Measurements from ENCODE around the gene NPEPPS.

Gene NPEPPS

GRCh38 chr17:47603830-47604597 lies 73.1 kb downstream of the NPEPPS start (continued):
- TF ChIP-seq ZNF560 (tag by site-specific recombination; IDR thresholded peaks at IDR 0.05; ENCODE audit: borderline replicate concordance) (no peak), ZNF776 (tag by site-specific recombination; IDR thresholded peaks at IDR 0.05; ENCODE audit: borderline replicate concordance) (no peak), ZEB2 (tag by site-specific recombination; IDR thresholded peaks at IDR 0.05) (peak; percentile 55; the same call in 1 of the 2 replicates)

DNA sequence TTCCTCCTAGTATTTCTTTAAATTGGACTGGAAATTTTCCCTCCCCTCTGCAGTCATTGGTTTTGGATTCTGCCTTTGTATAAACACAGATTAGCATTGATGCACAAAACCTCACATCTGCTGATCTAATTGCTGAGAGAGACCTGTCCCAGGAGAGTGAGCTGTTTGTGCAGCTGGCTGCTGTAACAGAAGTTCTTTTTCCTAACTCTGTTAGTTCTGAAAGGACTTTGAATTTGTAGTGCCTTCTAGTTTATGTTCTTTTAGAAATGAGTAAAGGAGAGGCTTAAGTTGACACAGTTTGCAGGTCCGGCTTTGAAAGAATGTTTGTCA lies 73.7 kb downstream of the NPEPPS start:
- POLR2A ChIA-PET = no interaction called here
- H3K4me1 ChIP-seq (ENCODE audit: control insufficient read depth, insufficient read depth, low read length) = peaks cover 12% of the 10 kb centered on the region
- CTCF ChIA-PET = interaction anchor here (0.9 to 4.6 kb wide), 3 partner anchors 11 to 103 kb away, joined by 3 to 41 read pairs (median 6); no protein-coding TSS in a partner anchor
- no peaks in the 10 kb centered on the region for H3K9me3 ChIP-seq (ENCODE audit: control insufficient read depth, insufficient read depth, low read depth, low read length)
- H3K36me3 ChIP-seq (ENCODE audit: control insufficient read depth in 2 of 2, insufficient read depth in 1 of 2, low read length in 2 of 2) = peaks cover 76 to 84% of the 10 kb centered on the region in 2 experiments
- no peak overlapping the region for H3K4me3 ChIP-seq (ENCODE audit: low read depth, low read length)
- no peak overlapping the region for H3K27ac ChIP-seq (ENCODE audit: extremely low read depth, low read depth, low read length)
- TF ChIP-seq MYNN (tag by site-specific recombination; IDR thresholded peaks at IDR 0.05; ENCODE audit: borderline replicate concordance) = 0 out of 2 replicates have a peak, but pooled peaks have one; percentile 63
- TF ChIP-seq KLF10 (tag by site-specific recombination; IDR thresholded peaks at IDR 0.05) = 0 out of 2 replicates have a peak, but pooled peaks have one; percentile 47
- no peak; the same call in 1 of the 2 replicates for TF ChIP-seq MZF1 (tag by site-specific recombination; IDR thresholded peaks at IDR 0.05; ENCODE audit: borderline replicate concordance)
- TF ChIP-seq ZNF174 (tag by site-specific recombination; IDR thresholded peaks at IDR 0.05) = no peak
- peak; percentile 97 for TF ChIP-seq OSR2 (tag by site-specific recombination; IDR thresholded peaks at IDR 0.05)
- peak; percentile 30; the same call in 1 of the 2 replicates for TF ChIP-seq GLI2 (tag by site-specific recombination; IDR thresholded peaks at IDR 0.05; ENCODE audit: borderline replicate concordance, low read depth)
- no peak for TF ChIP-seq ZNF266 (tag by site-specific recombination; IDR thresholded peaks at IDR 0.05; ENCODE audit: low read depth)
- TF ChIP-seq, protein P1, sequence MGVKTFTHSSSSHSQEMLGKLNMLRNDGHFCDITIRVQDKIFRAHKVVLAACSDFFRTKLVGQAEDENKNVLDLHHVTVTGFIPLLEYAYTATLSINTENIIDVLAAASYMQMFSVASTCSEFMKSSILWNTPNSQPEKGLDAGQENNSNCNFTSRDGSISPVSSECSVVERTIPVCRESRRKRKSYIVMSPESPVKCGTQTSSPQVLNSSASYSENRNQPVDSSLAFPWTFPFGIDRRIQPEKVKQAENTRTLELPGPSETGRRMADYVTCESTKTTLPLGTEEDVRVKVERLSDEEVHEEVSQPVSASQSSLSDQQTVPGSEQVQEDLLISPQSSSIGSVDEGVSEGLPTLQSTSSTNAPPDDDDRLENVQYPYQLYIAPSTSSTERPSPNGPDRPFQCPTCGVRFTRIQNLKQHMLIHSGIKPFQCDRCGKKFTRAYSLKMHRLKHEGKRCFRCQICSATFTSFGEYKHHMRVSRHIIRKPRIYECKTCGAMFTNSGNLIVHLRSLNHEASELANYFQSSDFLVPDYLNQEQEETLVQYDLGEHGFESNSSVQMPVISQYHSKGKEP (tag by site-specific recombination; IDR thresholded peaks at IDR 0.05) = peak; percentile 96
- 0 out of 2 replicates have a peak, but pooled peaks have one; percentile 29 for TF ChIP-seq ZBTB1 (tag by site-specific recombination; IDR thresholded peaks at IDR 0.05)
- TF ChIP-seq OVOL3 (tag by site-specific recombination; IDR thresholded peaks at IDR 0.05) = 0 out of 2 replicates have a peak, but pooled peaks have one; percentile 15
- TF ChIP-seq ZNF558 (tag by site-specific recombination; IDR thresholded peaks at IDR 0.05) = peak; percentile 47; the same call in 1 of the 2 replicates
- 0 out of 2 replicates have a peak, but pooled peaks have one; percentile 12 for TF ChIP-seq ZNF24 (tag by site-specific recombination; IDR thresholded peaks at IDR 0.05)
- peak; percentile 13; the same call in 1 of the 2 replicates for TF ChIP-seq ZNF10 (tag by site-specific recombination; IDR thresholded peaks at IDR 0.05)
- no peak for TF ChIP-seq ZSCAN16 (tag by site-specific recombination; IDR thresholded peaks at IDR 0.05)
- TF ChIP-seq TRIM28 (IDR thresholded peaks at IDR 0.05; ENCODE audit: borderline replicate concordance, low read length) = no peak
- TF ChIP-seq ZNF518A (tag by site-specific recombination; conservative IDR thresholded peaks at IDR 0.05; ENCODE audit: low read depth) = no peak
- peak; percentile 59; the same call in 1 of the 2 replicates for TF ChIP-seq ZNF2 (tag by site-specific recombination; IDR thresholded peaks at IDR 0.05)
- TF ChIP-seq BCL6B (tag by site-specific recombination; IDR thresholded peaks at IDR 0.05) = no peak
- no peak for TF ChIP-seq ZNF561 (tag by site-specific recombination; IDR thresholded peaks at IDR 0.05; ENCODE audit: borderline replicate concordance)
- peak; percentile 77 for TF ChIP-seq ZNF629 (tag by site-specific recombination; IDR thresholded peaks at IDR 0.05)
- TF ChIP-seq, protein P2, sequence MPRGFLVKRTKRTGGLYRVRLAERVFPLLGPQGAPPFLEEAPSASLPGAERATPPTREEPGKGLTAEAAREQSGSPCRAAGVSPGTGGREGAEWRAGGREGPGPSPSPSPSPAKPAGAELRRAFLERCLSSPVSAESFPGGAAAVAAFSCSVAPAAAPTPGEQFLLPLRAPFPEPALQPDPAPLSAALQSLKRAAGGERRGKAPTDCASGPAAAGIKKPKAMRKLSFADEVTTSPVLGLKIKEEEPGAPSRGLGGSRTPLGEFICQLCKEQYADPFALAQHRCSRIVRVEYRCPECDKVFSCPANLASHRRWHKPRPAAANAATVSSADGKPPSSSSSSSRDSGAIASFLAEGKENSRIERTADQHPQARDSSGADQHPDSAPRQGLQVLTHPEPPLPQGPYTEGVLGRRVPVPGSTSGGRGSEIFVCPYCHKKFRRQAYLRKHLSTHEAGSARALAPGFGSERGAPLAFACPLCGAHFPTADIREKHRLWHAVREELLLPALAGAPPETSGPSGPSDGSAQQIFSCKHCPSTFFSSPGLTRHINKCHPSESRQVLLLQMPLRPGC (tag by site-specific recombination; IDR thresholded peaks at IDR 0.05) = peak; percentile 83
- peak; percentile 80 for TF ChIP-seq ZNF843 (tag by site-specific recombination; IDR thresholded peaks at IDR 0.05)
- TF ChIP-seq IKZF3 (tag by site-specific recombination; IDR thresholded peaks at IDR 0.05) = peak; percentile 81
- TF ChIP-seq ZSCAN30 (tag by site-specific recombination; IDR thresholded peaks at IDR 0.05) = 0 out of 2 replicates have a peak, but pooled peaks have one; percentile 70

Data from HEK293 (cell line).